Common myeloid progenitor, CD34-positive (primary cell): ENCODE measurements around the gene TBC1D22A.
A peak's percentile ranks its signal among the peaks of the same experiment; 100 is the strongest.

Experiments
- CTCF ChIA-PET: fragments of 350-600 bp; sonication (Branson Sonifier 250); formaldehyde crosslinking; loops from one replicate; lab custom pipeline; 2021; ENCODE audit warnings: antibody characterized with exemption; lab: Charles Lee
- POLR2A ChIA-PET: fragments of 350-600 bp; sonication (Branson Sonifier 250); formaldehyde crosslinking; loops from one replicate; lab custom pipeline; 2021; ENCODE audit warnings: antibody characterized with exemption; lab: Charles Lee
- DNase-seq, 3 donors: peaks; one replicate each; pipeline versions ENCODE4 v3.0.0 to v3.0.0-alpha.2; 2013
- H3K27ac ChIP-seq, 2 experiments: 1 replicate in 1 of 2; 2 replicates in 1 of 2; pipeline ENCODE4 v1.7.0; 2013; ENCODE audit warnings: inconsistent platforms in 2 of 2, low read length in 2 of 2, mild to moderate bottlenecking in 2 of 2, low read depth in 1 of 2, moderate library complexity in 1 of 2; ENCODE audit not compliant: severe bottlenecking in 2 of 2, insufficient read depth in 1 of 2, poor library complexity in 1 of 2
- H3K27me3 ChIP-seq, 5 experiments: replicated peaks in 2 of 5; 1 replicate in 3 of 5; 2 replicates in 2 of 5; pipeline versions ENCODE4 v1.6.1 to v1.7.0; 2013; ENCODE audit warnings: low read length in 4 of 5, mild to moderate bottlenecking in 2 of 5, moderate library complexity in 2 of 5, inconsistent platforms in 1 of 5; ENCODE audit not compliant: insufficient read depth in 5 of 5, control insufficient read depth in 4 of 5
- H3K36me3 ChIP-seq, 4 experiments: 1 replicate in 2 of 4; 2 replicates in 2 of 4; pipeline versions ENCODE4 v1.6.1 to v1.7.0; 2013; ENCODE audit warnings: low read length in 3 of 4, control low read depth in 1 of 4, mild to moderate bottlenecking in 1 of 4; ENCODE audit not compliant: control insufficient read depth in 4 of 4, insufficient read depth in 4 of 4
- H3K4me1 ChIP-seq, 4 experiments: 1 replicate in 3 of 4; 2 replicates in 1 of 4; pipeline versions ENCODE4 v1.6.1 to v1.7.1; 2013; ENCODE audit warnings: low read length in 3 of 4, mild to moderate bottlenecking in 3 of 4, control low read depth in 1 of 4, inconsistent platforms in 1 of 4, moderate library complexity in 1 of 4; ENCODE audit not compliant: control insufficient read depth in 4 of 4, insufficient read depth in 4 of 4; ENCODE audit errors: control extremely low read depth in 1 of 4
- H3K4me3 ChIP-seq, 7 experiments: 1 replicate in 4 of 7; 2 replicates in 3 of 7; pipeline versions ENCODE4 v1.5.1 to v1.7.0; 2013; ENCODE audit warnings: mild to moderate bottlenecking in 7 of 7, low read length in 6 of 7, moderate library complexity in 6 of 7, inconsistent platforms in 2 of 7, low read depth in 2 of 7, control low read depth in 1 of 7; ENCODE audit not compliant: insufficient read depth in 4 of 7, control insufficient read depth in 1 of 7; ENCODE audit errors: extremely low read depth in 1 of 7
- H3K9me3 ChIP-seq, 5 experiments: 1 replicate in 4 of 5; 2 replicates in 1 of 5; pipeline versions ENCODE4 v1.6.1 to v1.7.1; 2013; ENCODE audit warnings: low read length in 4 of 5, mild to moderate bottlenecking in 2 of 5, inconsistent platforms in 1 of 5, low read depth in 1 of 5, moderate library complexity in 1 of 5; ENCODE audit not compliant: control insufficient read depth in 4 of 5, insufficient read depth in 2 of 5; ENCODE audit errors: control extremely low read depth in 1 of 5
- WGBS: methylation state at CpG from one replicate; pipeline ENCODE4 v1.1.5; 2013; ENCODE audit not compliant: insufficient coverage; 5-methylcytosine and 5-hydroxymethylcytosine counted together

Gene TBC1D22A

GRCh38 chr22:46752286-46752987 is 10.0 kb upstream of the TBC1D22A start:
- no peak for DNase-seq
- Histone ChIP-seq H3K36me3 (no peaks in the 10 kb centered on the region), H3K9me3 (peaks cover 0 to 13% (median 2%) of the 10 kb centered on the region in 5 experiments), H3K4me1 (peaks cover 8 to 70% (median 54%) of the 10 kb centered on the region in 4 experiments), H3K27ac (no peak overlapping the region), H3K27me3 (no peaks in the 10 kb centered on the region), H3K4me3 (no peak overlapping the region)
- ChIA-PET POLR2A (no interaction called here), CTCF (interaction anchor here (4.1 kb wide), 1 partner anchor 13 kb away, joined by 34 read pairs; the partner anchor contains the start of gene CERK)
- WGBS, result 100% methylated on average over 6 of the region's 11 CpGs

GRCh38 chr22:46752988-46753310 is 9.5 kb upstream of the TBC1D22A start:
- H3K4me1 ChIP-seq, result peaks cover 8 to 70% (median 55%) of the 10 kb centered on the region in 4 experiments
- no peak overlapping the region for H3K4me3 ChIP-seq
- CTCF ChIA-PET, result no interaction called here
- H3K27ac ChIP-seq, result no peak overlapping the region
- H3K36me3 ChIP-seq, result no peaks in the 10 kb centered on the region
- no peak for DNase-seq
- WGBS, result 100% methylated on average over 2 of the region's 6 CpGs
- POLR2A ChIA-PET, result no interaction called here
- no peaks in the 10 kb centered on the region for H3K27me3 ChIP-seq
- H3K9me3 ChIP-seq, result peaks cover 0 to 13% (median 2%) of the 10 kb centered on the region in 5 experiments

GRCh38 chr22:46753360-46753759 is 9.1 kb upstream of the TBC1D22A start:
- peaks cover 0 to 13% (median 2%) of the 10 kb centered on the region in 5 experiments for H3K9me3 ChIP-seq
- peaks cover 7 to 69% (median 55%) of the 10 kb centered on the region in 4 experiments for H3K4me1 ChIP-seq
- no peak for DNase-seq
- peak overlapping the region in 2 of 7 experiments; percentile 26 to 55 for H3K4me3 ChIP-seq
- H3K36me3 ChIP-seq, result no peaks in the 10 kb centered on the region
- 95% methylated on average over 8 of the region's 8 CpGs for WGBS
- CTCF ChIA-PET, result interaction anchor here (1.0 kb wide), 1 partner anchor 15 kb away, joined by 4 read pairs; the partner anchor contains the start of gene CERK
- peak overlapping the region in 1 of 2 experiments; percentile 76 for H3K27ac ChIP-seq
- no peaks in the 10 kb centered on the region for H3K27me3 ChIP-seq
- POLR2A ChIA-PET, result interaction anchor here (0.6 to 1.5 kb wide), 3 partner anchors 9 to 14 kb away, joined by 3 to 17 read pairs (median 9); partner anchors contain the start of genes CERK and TBC1D22A

- Histone ChIP-seq H3K9me3 (peaks cover 0 to 13% (median 2%) of the 10 kb centered on the region in 5 experiments), H3K27ac (peak overlapping the region; percentile 58 to 76), H3K4me1 (peaks cover 6 to 69% (median 55%) of the 10 kb centered on the region in 4 experiments), H3K4me3 (peak overlapping the region in 4 of 7 experiments; percentile 0 to 55 (median 28)), H3K27me3 (no peaks in the 10 kb centered on the region), H3K36me3 (no peaks in the 10 kb centered on the region)
- CTCF ChIA-PET, result interaction anchor here (0.6 to 1.5 kb wide), 4 partner anchors 15 to 49 kb away, joined by 3 to 4 read pairs (median 4); partner anchors contain the start of gene CERK
- DNase-seq, result no peak
- WGBS, result 73% methylated on average over 4 of the region's 4 CpGs
- POLR2A ChIA-PET, result interaction anchor here (0.6 to 1.5 kb wide), 4 partner anchors 9 to 38 kb away, joined by 3 to 17 read pairs (median 6); partner anchors contain the start of genes CERK and TBC1D22A
Measured at GRCh38 chr22:46753761-46754109, 8.7 kb upstream of the TBC1D22A start.

- POLR2A ChIA-PET, result interaction anchor here (0.6 to 1.5 kb wide), 7 partner anchors 8 to 37 kb away, joined by 3 to 17 read pairs (median 4); partner anchors contain the start of genes CERK and TBC1D22A
Measured at GRCh38 chr22:46754110-46754799, 8.2 kb upstream of the TBC1D22A start.

GRCh38 chr22:46754826-46755225 is 7.6 kb upstream of the TBC1D22A start:
- no peak overlapping the region for H3K27ac ChIP-seq
- DNase-seq, result no peak
- WGBS, result 88% methylated on average over 2 of the region's 6 CpGs
- ChIA-PET POLR2A (interaction anchor here (0.6 to 1.5 kb wide), 5 partner anchors 8 to 29 kb away, joined by 4 to 17 read pairs (median 6); partner anchors contain the start of genes CERK and TBC1D22A), CTCF (interaction anchor here (0.8 to 1.5 kb wide), 3 partner anchors 12 to 48 kb away, joined by 3 to 4 read pairs (median 3); no protein-coding TSS in a partner anchor)
- H3K27me3 ChIP-seq, result no peaks in the 10 kb centered on the region
- peaks cover 0 to 13% (median 2%) of the 10 kb centered on the region in 5 experiments for H3K9me3 ChIP-seq
- H3K4me3 ChIP-seq, result no peak overlapping the region
- H3K4me1 ChIP-seq, result peaks cover 2 to 60% (median 47%) of the 10 kb centered on the region in 4 experiments
- H3K36me3 ChIP-seq, result no peaks in the 10 kb centered on the region

More at GRCh38 chr22:46754110-46754799, 8.2 kb upstream of the TBC1D22A start:
- Histone ChIP-seq H3K36me3 (no peaks in the 10 kb centered on the region), H3K9me3 (peaks cover 0 to 13% (median 2%) of the 10 kb centered on the region in 5 experiments), H3K27ac (peak overlapping the region; percentile 58 to 76), H3K4me3 (peak overlapping the region in 4 of 7 experiments; percentile 0 to 55 (median 28)), H3K27me3 (no peaks in the 10 kb centered on the region), H3K4me1 (peaks cover 6 to 66% (median 52%) of the 10 kb centered on the region in 4 experiments)
- 6% methylated on average over 14 of the region's 14 CpGs for WGBS
- peak; percentile 87 to 100 (median 99) for DNase-seq
- CTCF ChIA-PET, result interaction anchor here (0.6 to 1.5 kb wide), 6 partner anchors 12 to 48 kb away, joined by 3 to 4 read pairs (median 3); partner anchors contain the start of gene CERK
